K562 (cell line): ENCODE results near the gene CRTAP. TPM values are rescaled to one million over a fixed set of nuclear protein-coding genes. Genes with fewer than 3 reads are reported as not detected.

Experiments used
- ATF7 ChIP-seq: fragments of 450-650 bp; IDR thresholded peaks from 2 replicates; pipeline ENCODE4 v1.7.1; 2014; ENCODE audit warnings: mild to moderate bottlenecking, moderate library complexity
- KLF13 ChIP-seq: fragments of 450-650 bp; IDR thresholded peaks from 2 replicates; pipeline ENCODE4 v1.6.1; 2016; ENCODE audit warnings: missing genetic modification characterization, low read depth, mild to moderate bottlenecking, missing compliant biosample characterization, moderate library complexity, borderline replicate concordance
- MAZ ChIP-seq, 2 experiments: fragments of 450-650 bp in 1 of 2; sonication (generic) in 1 of 2; formaldehyde crosslinking; IDR thresholded peaks in 1 of 2; conservative IDR thresholded peaks in 1 of 2; 2 replicates each; pipeline versions ENCODE4 v1.4.0 to v1.5.0; 2020; ENCODE audit warnings: mild to moderate bottlenecking in 1 of 2, missing genetic modification reagents in 1 of 2
- MYC ChIP-seq, 2 experiments: fragments of 250-450 bp in 1 of 2; sonication (Bioruptor Pico) in 1 of 2; IDR thresholded peaks; 2 replicates each; pipeline versions ENCODE4 v1.5.1 to v1.6.1; 2012 to 2021; ENCODE audit warnings: low read depth in 2 of 2, borderline replicate concordance in 1 of 2, improper control_type of control experiment in 1 of 2, low read length in 1 of 2, mild to moderate bottlenecking in 1 of 2, moderate library complexity in 1 of 2
- MYNN ChIP-seq, 2 experiments: sonication (generic); formaldehyde crosslinking in 1 of 2; IDR thresholded peaks; 2 replicates each; pipeline versions ENCODE4 v1.5.0 to v1.6.1; 2016 to 2020; ENCODE audit warnings: antibody characterized with exemption in 1 of 2, missing genetic modification reagents in 1 of 2
- NR3C1 ChIP-seq: sonication (generic); formaldehyde crosslinking; IDR thresholded peaks from 2 replicates; pipeline ENCODE4 v1.8.1; 2022; ENCODE audit warnings: missing genetic modification reagents
- POLR2B ChIP-seq: fragments of 450-650 bp; IDR thresholded peaks from 2 replicates; pipeline ENCODE4 v1.6.1; 2018; ENCODE audit warnings: low read depth; ENCODE audit not compliant: partially characterized antibody
- SIRT6 ChIP-seq: IDR thresholded peaks from one replicate; pipeline ENCODE4 v1.6.1; 2012; ENCODE audit warnings: low read depth, mild to moderate bottlenecking, control low read depth, inconsistent platforms, low read length, moderate library complexity
- ZBTB49 ChIP-seq: sonication (generic); formaldehyde crosslinking; IDR thresholded peaks from 2 replicates; pipeline ENCODE4 v1.8.0; 2022; ENCODE audit warnings: missing genetic modification reagents, mild to moderate bottlenecking, borderline replicate concordance
- ZBTB8A ChIP-seq: fragments of 450-650 bp; IDR thresholded peaks from 2 replicates; pipeline ENCODE4 v1.6.1; 2018; ENCODE audit warnings: mild to moderate bottlenecking, moderate library complexity; ENCODE audit not compliant: partially characterized antibody
- ZC3H4 ChIP-seq: sonication (generic); formaldehyde crosslinking; IDR thresholded peaks from 2 replicates; pipeline ENCODE4 v1.9.0; 2021; ENCODE audit warnings: missing genetic modification reagents, borderline replicate concordance
- ZFX ChIP-seq: sonication (generic); formaldehyde crosslinking; IDR thresholded peaks from 2 replicates; pipeline ENCODE4 v1.8.0; 2022; ENCODE audit warnings: mild to moderate bottlenecking, missing genetic modification reagents, moderate library complexity
- polyA plus RNA-seq, 8 experiments: library from polyadenylated mRNA; depleted of rRNA in 4 of 8; stranded (reverse) in 5 of 8; unstranded in 3 of 8; fragments of >200 nt; fragmentation: Nextera tagmentation in 2 of 8; fragmentation: Illumina TruSeq in 1 of 8; extraction: Ambion mirVana in 2 of 8; extraction: Trizol in 1 of 8; gene quantifications; 2 replicates each; pipeline versions ENCODE4 v1.2.1 to v1.2.3, GENCODE V29; 2011 to 2014; ENCODE audit warnings: inconsistent platforms in 1 of 8, missing spikeins in 1 of 8
- total RNA-seq, 7 experiments: library from RNA; depleted of rRNA in 6 of 7; stranded (reverse); fragments of >200 nt in 6 of 7; fragmentation: Illumina TruSeq in 2 of 7; extraction: Trizol in 2 of 7; gene quantifications; 2 replicates each; pipeline versions ENCODE4 v1.2.1 to v1.2.3, GENCODE V29; 2011 to 2021; ENCODE audit warnings: low replicate concordance in 1 of 7
- TF ChIP-seq, protein P1 (sequence below): fragments of 250-450 bp; sonication (Bioruptor Pico); IDR thresholded peaks from 2 replicates; pipeline ENCODE4 v1.8.0; 2022; ENCODE audit warnings: moderate library complexity, mild to moderate bottlenecking, inconsistent platforms
- TF ChIP-seq, protein P2 (sequence below): fragments of 200-800 bp; sonication (Bioruptor generic); IDR thresholded peaks from 2 replicates; pipeline ENCODE4 v1.6.1; 2017; ENCODE audit warnings: missing genetic modification characterization, missing compliant biosample characterization
- TF ChIP-seq, protein P3 (sequence below): sonication (generic); formaldehyde crosslinking; IDR thresholded peaks from 2 replicates; pipeline ENCODE4 v1.8.0; 2023; ENCODE audit warnings: mild to moderate bottlenecking, missing genetic modification reagents
- TF ChIP-seq, protein P4 (sequence below): sonication (generic); formaldehyde crosslinking; IDR thresholded peaks from 2 replicates; pipeline ENCODE4 v1.8.1; 2022; ENCODE audit warnings: missing genetic modification reagents

CRTAP gene
- total and polyA plus RNA-seq, 9 of the 15 experiments (the other 6 are each of a cell fraction or from before 2014, with no cell fraction given) = 10.0 to 121 (median 53.0) TPM

- TF ChIP-seq, protein P1, sequence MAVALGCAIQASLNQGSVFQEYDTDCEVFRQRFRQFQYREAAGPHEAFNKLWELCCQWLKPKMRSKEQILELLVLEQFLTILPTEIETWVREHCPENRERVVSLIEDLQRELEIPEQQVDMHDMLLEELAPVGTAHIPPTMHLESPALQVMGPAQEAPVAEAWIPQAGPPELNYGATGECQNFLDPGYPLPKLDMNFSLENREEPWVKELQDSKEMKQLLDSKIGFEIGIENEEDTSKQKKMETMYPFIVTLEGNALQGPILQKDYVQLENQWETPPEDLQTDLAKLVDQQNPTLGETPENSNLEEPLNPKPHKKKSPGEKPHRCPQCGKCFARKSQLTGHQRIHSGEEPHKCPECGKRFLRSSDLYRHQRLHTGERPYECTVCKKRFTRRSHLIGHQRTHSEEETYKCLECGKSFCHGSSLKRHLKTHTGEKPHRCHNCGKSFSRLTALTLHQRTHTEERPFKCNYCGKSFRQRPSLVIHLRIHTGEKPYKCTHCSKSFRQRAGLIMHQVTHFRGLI (CRISPR knock-in tag) = 0 out of 2 replicates have a peak, but pooled peaks have one; percentile 43
- TF ChIP-seq, protein P2, sequence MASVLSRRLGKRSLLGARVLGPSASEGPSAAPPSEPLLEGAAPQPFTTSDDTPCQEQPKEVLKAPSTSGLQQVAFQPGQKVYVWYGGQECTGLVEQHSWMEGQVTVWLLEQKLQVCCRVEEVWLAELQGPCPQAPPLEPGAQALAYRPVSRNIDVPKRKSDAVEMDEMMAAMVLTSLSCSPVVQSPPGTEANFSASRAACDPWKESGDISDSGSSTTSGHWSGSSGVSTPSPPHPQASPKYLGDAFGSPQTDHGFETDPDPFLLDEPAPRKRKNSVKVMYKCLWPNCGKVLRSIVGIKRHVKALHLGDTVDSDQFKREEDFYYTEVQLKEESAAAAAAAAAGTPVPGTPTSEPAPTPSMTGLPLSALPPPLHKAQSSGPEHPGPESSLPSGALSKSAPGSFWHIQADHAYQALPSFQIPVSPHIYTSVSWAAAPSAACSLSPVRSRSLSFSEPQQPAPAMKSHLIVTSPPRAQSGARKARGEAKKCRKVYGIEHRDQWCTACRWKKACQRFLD (CRISPR knock-in tag) = peak; percentile 78
- TF ChIP-seq KLF13 = 0 out of 2 replicates have a peak, but pooled peaks have one; percentile 18
- TF ChIP-seq NR3C1 (CRISPR knock-in tag) = peak; percentile 54; the same call in 1 of the 2 replicates
- TF ChIP-seq ATF7 = peak; percentile 59
- TF ChIP-seq ZFX (CRISPR knock-in tag) = peak; percentile 99
- peak; percentile 76 for TF ChIP-seq MYC (IDR thresholded peaks at IDR 0.05; ENCODE audit: low read depth, low read length)
- no peak for TF ChIP-seq MYC (CRISPR knock-in tag; IDR thresholded peaks at IDR 0.05; ENCODE audit: borderline replicate concordance, low read depth)
- no peak for TF ChIP-seq ZBTB8A
- TF ChIP-seq SIRT6 = no peak
- TF ChIP-seq, protein P3, sequence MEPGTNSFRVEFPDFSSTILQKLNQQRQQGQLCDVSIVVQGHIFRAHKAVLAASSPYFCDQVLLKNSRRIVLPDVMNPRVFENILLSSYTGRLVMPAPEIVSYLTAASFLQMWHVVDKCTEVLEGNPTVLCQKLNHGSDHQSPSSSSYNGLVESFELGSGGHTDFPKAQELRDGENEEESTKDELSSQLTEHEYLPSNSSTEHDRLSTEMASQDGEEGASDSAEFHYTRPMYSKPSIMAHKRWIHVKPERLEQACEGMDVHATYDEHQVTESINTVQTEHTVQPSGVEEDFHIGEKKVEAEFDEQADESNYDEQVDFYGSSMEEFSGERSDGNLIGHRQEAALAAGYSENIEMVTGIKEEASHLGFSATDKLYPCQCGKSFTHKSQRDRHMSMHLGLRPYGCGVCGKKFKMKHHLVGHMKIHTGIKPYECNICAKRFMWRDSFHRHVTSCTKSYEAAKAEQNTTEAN (CRISPR knock-in tag) = peak; percentile 66; the same call in 1 of the 2 replicates
- TF ChIP-seq MYNN (IDR thresholded peaks at IDR 0.05) = peak; percentile 37; the same call in 1 of the 2 replicates
- no peak for TF ChIP-seq MYNN (CRISPR knock-in tag; IDR thresholded peaks at IDR 0.05)
- TF ChIP-seq POLR2B = no peak
- peak; percentile 63; the same call in 1 of the 2 replicates for TF ChIP-seq ZC3H4 (CRISPR knock-in tag)
- peak in 1 of 2 experiments; percentile 89; a peak in 2 of 4 replicates for TF ChIP-seq MAZ (CRISPR knock-in tag; conservative IDR thresholded peaks at IDR 0.05 in 1 of 2, IDR thresholded peaks at IDR 0.05 in 1 of 2)
- TF ChIP-seq, protein P4, sequence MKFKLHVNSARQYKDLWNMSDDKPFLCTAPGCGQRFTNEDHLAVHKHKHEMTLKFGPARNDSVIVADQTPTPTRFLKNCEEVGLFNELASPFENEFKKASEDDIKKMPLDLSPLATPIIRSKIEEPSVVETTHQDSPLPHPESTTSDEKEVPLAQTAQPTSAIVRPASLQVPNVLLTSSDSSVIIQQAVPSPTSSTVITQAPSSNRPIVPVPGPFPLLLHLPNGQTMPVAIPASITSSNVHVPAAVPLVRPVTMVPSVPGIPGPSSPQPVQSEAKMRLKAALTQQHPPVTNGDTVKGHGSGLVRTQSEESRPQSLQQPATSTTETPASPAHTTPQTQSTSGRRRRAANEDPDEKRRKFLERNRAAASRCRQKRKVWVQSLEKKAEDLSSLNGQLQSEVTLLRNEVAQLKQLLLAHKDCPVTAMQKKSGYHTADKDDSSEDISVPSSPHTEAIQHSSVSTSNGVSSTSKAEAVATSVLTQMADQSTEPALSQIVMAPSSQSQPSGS = peak; percentile 46; the same call in 1 of the 2 replicates
- TF ChIP-seq ZBTB49 = 0 out of 2 replicates have a peak, but pooled peaks have one; percentile 37
Measured at GRCh38 chr3:33113772-33114621, at the start of gene CRTAP (continued).
